SU-DHL-6 (cell line): Measurements from ENCODE around the gene DAGLB.

Experiments used
- CTCF ChIP-seq: fragments of 200-600 bp; sonication (generic); IDR thresholded peaks from one replicate; pipeline ENCODE4 v1.5.1; 2017; ENCODE audit warnings: antibody characterized with exemption, mild to moderate bottlenecking, low read length, moderate library complexity; ENCODE audit not compliant: insufficient read depth, poor library complexity, severe bottlenecking
- EZH2phosphoT487 ChIP-seq: fragments of 200-600 bp; sonication (generic), shearing (Covaris generic); conservative IDR thresholded peaks from 2 replicates; pipeline ENCODE4 v1.6.1; 2018; ENCODE audit warnings: mild to moderate bottlenecking, antibody characterized with exemption, low read length, moderate library complexity, mixed read lengths

GRCh38 chr7:6443372-6443941, 4.3 kb downstream of the DAGLB start:
- TF ChIP-seq CTCF: no peak
- TF ChIP-seq EZH2phosphoT487: no peak
